Measurements from ENCODE around the gene MIEN1.
"Not testable (repeated sequence)": the region's sequence is repeated elsewhere in the genome, so short reads cannot be mapped to it uniquely, and the experiment has no call there.

Gene MIEN1

GRCh38 chr17:39739885-39740356 is 9.6 kb upstream of the MIEN1 start:
- DNase-seq: no peak

DNA sequence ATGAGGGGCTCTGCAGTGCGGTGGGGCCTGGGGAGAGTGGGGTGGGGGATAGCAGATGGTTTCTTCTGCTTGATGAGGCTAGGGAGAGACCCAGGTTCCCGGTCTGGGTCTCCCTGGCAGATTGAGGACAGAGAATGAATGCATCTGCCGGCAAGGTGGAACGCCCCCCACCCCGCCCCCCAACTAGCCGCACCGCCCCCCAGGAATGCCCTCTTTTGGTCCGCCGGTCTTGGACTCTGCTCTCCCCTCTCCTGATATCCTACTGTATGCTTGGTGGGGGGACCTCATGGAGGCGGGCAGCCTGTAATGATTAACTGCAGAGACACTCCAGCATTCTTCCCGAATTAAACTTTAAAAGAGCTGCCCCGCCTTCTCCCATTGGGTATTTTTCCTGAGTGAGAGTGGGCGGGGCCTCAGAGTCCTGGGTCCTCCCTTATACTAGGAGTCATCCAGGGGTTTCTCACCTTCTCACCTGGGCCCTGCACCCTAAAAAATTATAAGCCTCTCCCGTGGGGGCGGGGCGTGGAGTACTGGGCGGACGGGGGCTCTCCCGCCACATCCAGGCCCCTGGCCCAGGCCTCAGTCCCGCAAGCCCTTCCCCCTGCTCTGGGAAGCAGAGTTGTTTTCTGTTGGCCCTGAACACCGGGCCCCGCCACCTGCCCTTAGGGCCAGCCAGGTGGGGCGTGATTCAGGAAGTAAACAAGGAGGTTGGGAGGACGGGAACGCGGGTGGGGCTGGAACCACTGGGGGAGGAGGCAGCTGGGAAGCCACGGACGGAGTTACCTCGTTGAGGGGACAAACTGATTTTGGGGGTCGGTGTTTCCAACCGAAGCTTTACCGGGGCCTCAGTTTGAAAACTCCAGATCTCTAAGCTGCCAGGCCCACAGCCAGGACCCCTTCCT is 8.9 kb upstream of the MIEN1 start:
- DNase-seq: no peak

- DNase-seq: no peak
Observed at GRCh38 chr17:39738568-39738901, 8.2 kb upstream of the MIEN1 start.

GRCh38 chr17:39737760-39738567 is 7.6 kb upstream of the MIEN1 start, which contains the start of gene GRB7:
TSS of gene GRB7 (plus strand) at chr17:39737938. CDS start at chr17:39742302, 4,364 bp downstream.
- no peak for DNase-seq

DNA sequence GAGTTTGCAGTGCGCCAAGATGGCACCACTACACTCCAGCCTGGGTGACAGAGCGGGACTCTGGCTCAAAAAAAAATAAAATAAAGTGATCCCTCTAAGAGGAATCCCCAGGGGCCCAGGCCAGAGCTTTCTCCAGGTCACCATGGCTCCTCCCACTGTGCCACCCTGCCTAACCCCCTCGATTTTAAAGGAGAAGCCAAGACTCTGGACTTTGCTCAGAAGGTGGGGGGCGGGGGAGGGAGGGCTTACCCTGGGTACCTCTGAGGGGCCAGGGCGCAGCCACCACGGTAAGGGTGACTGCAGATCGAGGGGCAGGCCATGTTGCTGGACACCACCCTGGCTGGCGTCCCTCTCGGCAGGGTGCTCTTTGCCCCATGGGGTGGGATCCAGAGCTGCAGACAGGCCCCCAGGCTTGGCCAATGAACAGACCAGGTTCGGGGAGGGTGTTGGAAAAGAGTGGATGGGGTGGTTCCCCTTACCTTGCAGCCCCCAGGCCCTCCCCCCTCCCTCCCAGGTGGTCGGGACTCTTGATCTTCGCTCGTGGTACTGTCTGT is 7.0 kb upstream of the MIEN1 start:
- no peak for DNase-seq

DNA sequence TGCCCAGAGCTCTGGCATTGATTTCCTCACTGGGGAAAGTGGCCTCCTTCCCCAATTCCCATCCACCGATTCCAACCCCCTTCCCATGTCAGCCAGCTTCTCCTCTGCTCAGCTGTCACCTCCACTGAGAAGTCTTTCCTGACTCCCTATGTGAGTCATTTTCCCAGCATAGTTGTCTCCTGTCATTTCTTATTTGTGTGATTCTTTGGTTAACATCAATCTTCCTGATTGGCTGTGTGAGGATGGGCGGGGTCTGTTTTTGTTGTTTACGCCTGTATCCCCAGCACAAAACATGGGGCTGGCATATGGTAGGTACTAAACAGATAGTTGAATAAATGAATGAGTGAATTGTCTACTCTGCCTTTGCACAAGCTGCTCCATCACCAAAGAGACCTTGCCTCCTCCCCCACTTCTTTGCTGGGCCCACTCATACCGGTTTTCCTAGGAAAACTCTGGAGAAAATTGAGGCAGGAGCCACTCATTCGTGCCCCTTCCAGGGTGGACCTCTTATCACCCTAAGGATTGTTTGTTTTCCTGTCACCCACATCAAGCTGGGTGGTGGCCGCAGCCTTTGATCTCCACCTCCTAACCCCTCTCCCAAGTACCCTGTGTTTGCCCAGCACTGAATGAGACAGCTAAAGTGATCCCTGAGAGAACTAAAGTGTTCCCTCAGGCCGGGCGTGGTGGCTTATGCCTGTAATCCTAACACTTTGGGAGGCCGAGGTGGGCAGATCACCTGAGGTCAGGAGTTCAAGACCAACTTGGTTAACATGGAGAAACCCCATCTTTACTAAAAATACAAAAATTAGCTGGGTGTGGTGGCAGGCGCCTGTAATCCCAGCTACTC is 6.2 kb upstream of the MIEN1 start:
- no peak for DNase-seq

- no peak for DNase-seq
Observed at GRCh38 chr17:39735882-39736281, 5.5 kb upstream of the MIEN1 start.

GRCh38 chr17:39732586-39732985 is 2.3 kb upstream of the MIEN1 start:
- DNase-seq: no peak

DNA sequence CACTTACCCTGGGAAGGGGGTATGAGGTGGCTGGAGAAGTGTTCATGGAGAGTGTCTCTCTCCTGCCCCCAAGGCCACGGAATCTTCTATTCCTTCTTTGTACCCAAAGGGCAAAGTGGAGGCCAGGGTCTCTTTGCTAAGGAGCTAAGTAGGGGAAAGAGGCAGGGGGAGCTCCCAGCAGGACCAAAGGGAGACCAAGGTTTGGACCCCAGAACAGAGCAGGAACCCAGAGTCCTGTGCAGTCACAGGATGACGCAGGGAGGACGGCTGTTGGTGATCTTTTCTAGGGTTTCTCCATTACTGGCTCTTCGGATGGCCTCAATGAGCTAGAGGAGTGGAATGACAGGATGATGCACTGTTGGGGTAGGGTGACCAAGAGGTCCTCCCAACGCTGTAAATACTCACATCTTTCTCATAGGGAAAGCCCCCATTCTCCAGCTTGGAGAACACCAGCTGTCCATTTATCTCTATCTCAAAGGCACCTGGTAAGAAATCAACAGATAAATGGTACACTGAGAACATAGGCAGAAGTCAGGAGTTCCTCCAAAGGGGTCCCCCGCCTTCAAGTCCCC is 966 bp downstream of the MIEN1 start:
- DNase-seq: no peak

DNA sequence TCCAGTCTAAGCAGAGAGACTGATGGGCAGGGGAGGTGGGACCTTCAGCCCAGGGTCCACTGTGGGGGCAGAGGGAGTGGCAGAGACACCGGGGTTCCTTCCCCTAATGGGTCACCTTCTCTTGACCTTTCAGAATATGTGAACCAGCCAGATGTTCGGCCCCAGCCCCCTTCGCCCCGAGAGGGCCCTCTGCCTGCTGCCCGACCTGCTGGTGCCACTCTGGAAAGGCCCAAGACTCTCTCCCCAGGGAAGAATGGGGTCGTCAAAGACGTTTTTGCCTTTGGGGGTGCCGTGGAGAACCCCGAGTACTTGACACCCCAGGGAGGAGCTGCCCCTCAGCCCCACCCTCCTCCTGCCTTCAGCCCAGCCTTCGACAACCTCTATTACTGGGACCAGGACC is 2.8 kb downstream of the MIEN1 start:
- no peak for DNase-seq

DNA sequence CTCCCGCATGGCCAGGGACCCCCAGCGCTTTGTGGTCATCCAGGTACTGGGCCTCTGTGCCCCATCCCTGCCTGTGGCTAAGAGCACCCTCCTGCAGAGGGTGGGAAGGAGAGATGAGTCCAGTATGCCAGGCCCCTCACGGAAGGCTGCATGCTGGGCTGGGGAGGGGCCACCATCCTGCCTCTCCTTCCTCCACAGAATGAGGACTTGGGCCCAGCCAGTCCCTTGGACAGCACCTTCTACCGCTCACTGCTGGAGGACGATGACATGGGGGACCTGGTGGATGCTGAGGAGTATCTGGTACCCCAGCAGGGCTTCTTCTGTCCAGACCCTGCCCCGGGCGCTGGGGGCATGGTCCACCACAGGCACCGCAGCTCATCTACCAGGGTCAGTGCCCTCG is 3.7 kb downstream of the MIEN1 start:
- DNase-seq: no peak

DNA sequence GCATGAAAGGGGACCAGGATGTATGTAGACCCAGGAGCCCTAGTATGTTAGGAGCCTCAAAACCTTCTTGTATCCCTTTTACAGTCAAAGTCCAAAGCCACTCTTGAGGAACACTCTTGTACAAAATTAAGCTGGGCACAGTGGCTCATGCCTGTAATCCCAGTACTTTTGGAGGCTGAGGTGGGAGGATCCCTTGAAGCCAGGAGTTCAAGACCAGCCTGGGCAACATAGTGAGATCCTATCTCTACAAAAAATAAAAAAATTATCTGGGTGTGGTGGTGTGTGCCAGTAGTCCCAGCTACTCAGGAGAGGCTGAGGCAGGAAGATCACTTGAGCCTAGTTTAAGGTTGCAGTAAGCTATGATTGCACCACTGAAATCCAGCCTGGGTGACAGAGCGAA is 4.4 kb downstream of the MIEN1 start:
- DNase-seq: not testable (repeated sequence)

- no peak for DNase-seq
Observed at GRCh38 chr17:39724731-39725130, 5.6 kb downstream of the MIEN1 start.

- DNase-seq: no peak
Observed at GRCh38 chr17:39722965-39723848, 7.1 kb downstream of the MIEN1 start.

- DNase-seq: no peak
Observed at GRCh38 chr17:39722104-39722503, 8.2 kb downstream of the MIEN1 start.

DNA sequence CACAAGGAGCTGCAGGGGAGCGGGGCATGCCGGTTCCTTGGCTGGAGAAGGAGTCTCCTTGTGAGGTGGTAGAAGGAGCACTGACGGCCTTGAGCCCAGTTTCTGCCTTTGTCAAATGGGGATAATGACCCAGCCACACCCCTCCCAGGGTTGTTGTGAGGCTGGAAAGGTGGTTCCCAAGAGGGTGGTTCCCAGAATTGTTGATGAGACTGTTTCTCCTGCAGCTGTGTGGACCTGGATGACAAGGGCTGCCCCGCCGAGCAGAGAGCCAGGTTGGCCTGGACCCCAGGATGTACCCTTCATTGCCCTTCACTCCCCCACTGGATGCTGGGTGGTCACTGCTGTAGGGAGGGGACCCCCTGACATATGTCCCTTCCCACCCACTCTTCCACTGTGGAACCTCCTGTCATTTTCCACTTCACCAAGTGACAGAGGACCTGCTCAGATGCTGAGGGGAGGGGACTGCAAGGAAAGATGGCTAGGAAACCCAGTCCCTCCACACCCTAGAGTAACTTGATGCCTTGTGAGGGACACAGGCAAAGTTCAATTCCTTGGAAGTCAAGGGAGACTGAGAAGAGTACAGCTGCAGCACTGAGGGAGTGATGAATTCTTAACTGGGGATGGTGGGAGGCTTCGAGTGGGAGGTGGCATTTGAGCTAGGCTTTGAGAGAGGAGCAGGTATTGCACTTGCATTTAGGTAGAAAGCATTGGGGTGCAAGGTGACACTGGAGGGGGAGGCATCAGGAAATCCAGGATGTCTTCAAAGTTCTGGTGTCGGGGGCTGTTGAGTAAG is 10.6 kb downstream of the MIEN1 start:
- DNase-seq: no peak

GRCh38 chr17:39717660-39718059 is 12.7 kb downstream of the MIEN1 start:
- no peak for DNase-seq

- no peak for DNase-seq
Observed at GRCh38 chr17:39716879-39717536, 13.3 kb downstream of the MIEN1 start.

DNA sequence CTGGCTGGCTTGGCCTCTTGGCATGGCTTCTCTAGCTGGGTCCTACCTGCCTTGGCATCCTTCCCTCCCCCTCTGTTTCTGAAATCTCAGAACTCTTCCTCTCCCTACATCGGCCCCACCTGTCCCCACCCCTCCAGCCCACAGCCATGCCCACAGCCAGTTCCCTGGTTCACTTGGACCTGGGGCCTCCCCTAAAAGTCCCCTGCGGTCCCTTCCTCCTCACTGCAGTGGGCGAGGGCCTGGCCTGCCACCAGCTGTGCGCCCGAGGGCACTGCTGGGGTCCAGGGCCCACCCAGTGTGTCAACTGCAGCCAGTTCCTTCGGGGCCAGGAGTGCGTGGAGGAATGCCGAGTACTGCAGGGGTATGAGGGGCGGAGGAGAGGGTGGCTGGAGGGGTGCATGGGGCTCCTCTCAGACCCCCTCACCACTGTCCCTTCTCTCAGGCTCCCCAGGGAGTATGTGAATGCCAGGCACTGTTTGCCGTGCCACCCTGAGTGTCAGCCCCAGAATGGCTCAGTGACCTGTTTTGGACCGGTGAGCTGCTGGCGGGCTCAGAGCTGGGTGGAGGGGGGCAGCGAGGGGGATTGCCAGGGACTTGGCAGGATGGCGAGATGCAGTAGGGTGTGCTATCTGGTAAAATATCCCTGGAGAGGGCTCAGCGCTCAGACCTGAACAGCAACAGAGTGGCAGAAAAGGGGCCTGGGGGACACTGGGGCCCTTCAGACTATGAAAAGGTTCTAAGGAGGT is 14.1 kb downstream of the MIEN1 start:
- no peak for DNase-seq
